GM13976 (cell line): ENCODE measurements around the gene SLC26A8.

Experiments used
- DNase-seq: peaks from one replicate; pipeline ENCODE4 v3.0.0; 2012; ENCODE audit warnings: low spot score
- CTCF ChIP-seq: IDR thresholded peaks from 2 replicates; pipeline ENCODE4 v1.5.1; 2012; ENCODE audit warnings: borderline replicate concordance, mild to moderate bottlenecking; ENCODE audit not compliant: insufficient read depth; ENCODE audit errors: extremely low read depth, missing control alignments, control extremely low read depth
- in situ Hi-C: fragments of 300-500 bp; cut with MboI; formaldehyde crosslinking; loops from one replicate; pipeline ENCODE4 v1.12.0; 2022; ENCODE audit warnings: low sequenced_read_pairs, mixed read lengths, inconsistent platforms; ENCODE audit not compliant: unreplicated experiment

Gene SLC26A8

GRCh38 chr6:35894776-35895175, 129.7 kb downstream of the SLC26A8 start:
- TF ChIP-seq CTCF, result no peak
- in situ Hi-C loops, result no loop called here
- DNase-seq, result no peak
